Endometrial microvascular endothelial cells (primary cell): Measurements from ENCODE around the gene RPS6KB2. TPM values are rescaled to one million over a fixed set of nuclear protein-coding genes. Genes with fewer than 3 reads are reported as not detected.

Experiments
- in situ Hi-C: cut with HindIII; loops from 2 replicates; pipeline ENCODE4 v1.10.0; 2017; ENCODE audit warnings: low sequenced_read_pairs, low pct_unique_long_range_greater_than_20kb; ENCODE audit errors: inconsistent ontology term
- total RNA-seq: library from RNA; depleted of rRNA; stranded (reverse); fragments of >200 nt; gene quantifications from one replicate; pipeline ENCODE4 v1.2.3, GENCODE V29; 2015; ENCODE audit errors: inconsistent ontology term

Gene RPS6KB2
- total RNA-seq: 65.8 TPM

GRCh38 chr11:67428052-67429001, at the start of gene RPS6KB2:
Gene RPS6KB2, plus strand, starts transcription at chr11:67428494. Its CDS starts 52 bp downstream, at chr11:67428546.
- in situ Hi-C loops: no loop called here

DNA sequence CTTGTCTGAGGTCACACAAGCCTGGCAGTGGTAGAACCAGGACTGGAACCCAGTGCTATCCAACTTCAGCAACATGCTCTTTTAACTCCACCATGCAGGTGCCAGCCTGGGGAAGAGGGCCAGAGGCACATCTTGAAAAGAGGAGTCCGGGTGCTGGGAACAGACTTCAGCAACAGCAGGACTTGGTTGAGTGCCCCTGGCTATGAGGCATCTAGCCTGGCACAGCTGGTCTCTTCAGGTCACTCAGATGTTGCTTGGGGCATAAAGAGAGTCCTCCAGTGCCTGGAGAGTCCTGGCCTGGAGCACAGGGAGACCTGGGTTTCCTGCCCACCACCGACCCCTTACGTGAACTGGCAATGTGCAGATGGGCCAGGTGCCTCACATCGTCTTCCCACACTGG, 49.8 kb upstream of the RPS6KB2 start:
- in situ Hi-C loops: no loop called here

GRCh38 chr11:67379061-67380058, 48.9 kb upstream of the RPS6KB2 start:
- in situ Hi-C loops: no loop called here

DNA sequence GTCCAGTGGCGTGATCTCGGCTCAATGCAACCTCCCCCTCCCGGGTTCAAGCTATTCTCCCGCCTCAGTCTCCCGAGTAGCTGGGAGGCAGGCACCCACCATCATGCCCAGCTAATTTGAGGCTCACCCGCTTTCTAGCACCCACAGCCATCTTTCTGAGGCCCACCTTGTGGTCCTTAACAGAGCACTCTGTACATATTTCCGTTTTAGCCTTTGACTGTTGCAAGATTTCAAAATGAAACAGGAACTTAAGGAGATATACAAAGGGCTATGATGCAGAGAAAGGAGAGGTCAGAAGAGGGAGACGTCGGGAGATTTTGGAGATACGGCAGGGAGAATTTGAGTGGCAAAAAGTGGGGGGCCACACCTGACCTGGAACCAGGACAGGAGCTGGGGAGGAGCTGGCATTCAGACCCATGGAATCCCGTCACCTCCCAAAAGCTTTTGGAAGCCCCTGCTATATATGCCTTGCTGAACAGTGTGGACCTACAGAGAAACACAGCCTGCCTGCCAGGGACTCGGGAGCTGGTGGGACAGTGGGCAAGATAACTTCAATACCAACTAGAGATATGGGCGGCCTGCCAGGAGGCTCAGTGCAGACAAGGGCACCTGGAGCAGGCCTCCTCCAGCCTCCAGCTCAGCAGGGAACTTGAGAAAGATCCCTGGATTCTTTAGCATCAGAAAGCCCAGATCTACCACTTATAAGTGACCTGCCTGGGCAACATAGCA, 46.9 kb upstream of the RPS6KB2 start:
- in situ Hi-C loops: no loop called here

- in situ Hi-C loops: no loop called here
Observed at GRCh38 chr11:67382276-67383136, 45.8 kb upstream of the RPS6KB2 start.

DNA sequence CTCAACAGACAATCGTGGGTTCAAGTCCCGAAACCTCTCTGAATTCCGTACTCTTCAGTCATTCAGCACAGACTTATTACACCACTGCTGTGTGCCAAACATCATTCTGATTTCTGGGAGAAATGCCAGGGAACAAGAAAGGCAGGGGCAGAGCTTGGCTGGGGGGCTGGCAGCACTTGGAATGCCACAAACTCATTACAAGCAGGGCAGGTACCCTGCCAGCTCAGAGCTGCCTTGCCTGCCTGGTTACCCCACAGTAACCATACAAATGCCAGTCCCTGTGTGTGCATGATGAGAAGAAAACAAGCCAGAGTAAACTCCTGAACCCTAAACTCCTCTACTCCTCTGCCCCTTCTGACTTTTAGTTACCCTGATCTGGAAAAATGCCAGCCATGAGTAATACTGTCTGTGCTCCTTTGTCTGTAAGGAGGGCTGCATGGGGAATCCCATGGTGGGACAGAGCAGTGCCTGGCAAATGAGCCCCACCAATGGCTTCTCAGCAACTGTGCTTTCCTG, 43.4 kb upstream of the RPS6KB2 start:
- in situ Hi-C loops: no loop called here

- in situ Hi-C loops: no loop called here
Observed at GRCh38 chr11:67387069-67387468, 41.2 kb upstream of the RPS6KB2 start.

GRCh38 chr11:67387518-67387917, 40.8 kb upstream of the RPS6KB2 start:
- in situ Hi-C loops: no loop called here

GRCh38 chr11:67389477-67389876, 38.8 kb upstream of the RPS6KB2 start:
- in situ Hi-C loops: no loop called here

GRCh38 chr11:67390947-67391303, 37.4 kb upstream of the RPS6KB2 start:
- in situ Hi-C loops: no loop called here

GRCh38 chr11:67391304-67392182, 36.8 kb upstream of the RPS6KB2 start, which contains the start of gene RAD9A:
Gene RAD9A, plus strand, starts transcription at chr11:67391986. Its CDS starts 59 bp downstream, at chr11:67392045.
- in situ Hi-C loops: no loop called here

DNA sequence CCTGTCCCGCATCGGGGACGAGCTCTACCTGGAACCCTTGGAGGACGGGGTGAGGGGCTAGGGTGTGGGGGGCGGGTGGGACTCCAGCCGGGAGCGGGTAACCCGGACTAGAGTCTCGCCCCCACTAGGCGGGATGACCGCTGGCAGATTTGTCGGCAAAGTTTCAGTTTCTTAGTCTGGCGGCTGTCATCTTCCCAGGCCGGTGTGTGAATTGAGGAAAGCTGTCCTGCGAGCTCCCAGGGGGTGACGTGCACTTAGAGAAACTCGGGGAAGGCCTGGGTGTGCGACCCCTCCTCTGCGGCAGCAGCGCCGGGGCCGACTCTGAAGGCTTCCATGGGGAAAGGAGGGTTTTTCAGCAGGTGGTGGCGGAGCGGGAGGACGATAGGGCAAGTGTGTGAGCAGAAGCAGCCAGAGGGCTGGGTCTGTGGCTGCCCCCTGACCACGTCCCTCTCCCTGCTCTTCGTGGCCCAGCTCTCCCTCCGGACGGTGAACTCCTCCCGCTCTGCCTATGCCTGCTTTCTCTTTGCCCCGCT, 36.0 kb upstream of the RPS6KB2 start:
- in situ Hi-C loops: no loop called here

GRCh38 chr11:67393437-67393836, 34.9 kb upstream of the RPS6KB2 start:
- in situ Hi-C loops: no loop called here

DNA sequence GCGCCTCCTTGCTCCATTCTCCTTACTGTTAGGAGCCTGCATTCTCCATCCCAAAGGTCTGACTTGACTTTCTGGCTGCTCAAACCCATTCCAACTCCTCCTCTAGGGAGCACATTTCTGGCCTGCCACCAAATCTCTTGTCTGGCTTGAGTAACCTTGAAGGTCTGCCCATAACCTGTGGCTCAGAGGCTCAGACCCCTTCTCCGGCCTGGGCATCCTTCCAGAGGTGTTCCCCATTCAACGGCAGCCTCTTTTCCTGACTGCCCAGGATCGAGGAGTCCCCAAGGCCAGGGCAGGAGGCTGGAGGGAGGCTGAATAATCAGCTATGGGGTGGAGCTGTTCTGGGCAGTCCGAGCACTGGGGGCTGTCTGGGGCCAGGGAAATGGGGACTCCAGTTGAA, 34.3 kb upstream of the RPS6KB2 start:
- in situ Hi-C loops: no loop called here

- in situ Hi-C loops: no loop called here
Observed at GRCh38 chr11:67395555-67396258, 32.6 kb upstream of the RPS6KB2 start.

GRCh38 chr11:67396259-67396581, 32.1 kb upstream of the RPS6KB2 start:
- in situ Hi-C loops: no loop called here
